Hematopoietic multipotent progenitor cell treated with erythropoietin and hydrocortisone succinate and interleukin-3 and kit ligand, for 15 days (in vitro differentiated cells): ENCODE measurements around the gene ARHGAP22.

Experiments used
- DNase-seq: peaks from one replicate; pipeline ENCODE4 v3.0.0-alpha.2; 2015; ENCODE audit warnings: low spot score

Gene ARHGAP22

DNA sequence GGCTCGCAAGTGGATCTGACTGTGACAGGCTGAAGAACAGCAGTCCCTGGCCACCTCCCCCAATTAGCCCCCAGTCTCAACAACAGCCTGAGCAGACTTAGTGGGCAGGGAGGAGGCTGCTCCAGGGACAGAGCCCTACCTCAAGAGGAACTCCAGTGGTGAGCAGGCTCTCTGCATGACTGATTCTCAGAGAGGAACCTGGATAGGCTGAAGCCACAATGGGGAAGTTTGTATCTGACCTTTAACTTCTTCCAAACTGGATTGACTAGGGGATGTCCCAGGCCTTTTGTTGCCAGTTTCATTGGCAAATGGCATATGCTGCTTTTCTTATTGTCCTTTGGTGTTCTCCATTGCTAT, 93.0 kb downstream of the ARHGAP22 start:
- DNase-seq = no peak

DNA sequence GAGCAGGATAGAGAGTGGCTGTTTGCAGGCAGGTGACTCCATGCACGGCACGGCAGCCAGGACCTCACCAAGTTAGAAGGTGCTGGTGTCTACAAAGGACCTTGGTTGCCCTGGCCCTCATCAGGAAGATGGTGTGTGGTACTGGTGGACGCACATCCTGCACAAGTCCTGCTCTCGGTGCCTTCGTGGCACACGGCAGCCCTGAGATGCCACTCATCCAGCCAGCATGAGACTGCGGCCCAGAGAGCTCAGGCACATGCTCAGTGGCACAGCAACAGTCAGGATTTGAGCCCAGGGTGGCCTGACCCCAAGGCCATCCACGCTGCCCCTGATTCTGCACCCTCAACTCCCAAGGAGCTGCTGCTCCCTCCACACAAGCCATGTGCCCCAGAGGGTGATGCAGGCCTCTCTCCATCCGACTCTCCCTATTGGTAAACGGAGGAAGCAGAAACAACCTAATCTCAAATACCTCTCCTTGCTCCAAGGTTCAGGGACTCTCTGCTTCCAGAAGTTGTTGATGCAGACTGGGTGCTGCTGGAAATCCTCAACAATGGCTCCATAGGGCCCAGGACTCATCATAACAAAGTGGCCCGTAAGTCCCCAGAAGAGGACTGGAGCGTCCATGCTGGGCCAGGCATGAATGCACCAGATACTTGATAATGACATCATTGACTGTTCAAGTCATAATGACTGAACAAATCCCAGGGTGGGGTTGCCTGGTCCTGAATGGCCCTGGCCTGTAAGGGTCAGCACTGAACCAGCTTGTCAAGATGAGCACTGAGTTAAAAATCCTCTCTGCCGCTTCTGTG, 93.6 kb downstream of the ARHGAP22 start:
- no peak for DNase-seq

DNA sequence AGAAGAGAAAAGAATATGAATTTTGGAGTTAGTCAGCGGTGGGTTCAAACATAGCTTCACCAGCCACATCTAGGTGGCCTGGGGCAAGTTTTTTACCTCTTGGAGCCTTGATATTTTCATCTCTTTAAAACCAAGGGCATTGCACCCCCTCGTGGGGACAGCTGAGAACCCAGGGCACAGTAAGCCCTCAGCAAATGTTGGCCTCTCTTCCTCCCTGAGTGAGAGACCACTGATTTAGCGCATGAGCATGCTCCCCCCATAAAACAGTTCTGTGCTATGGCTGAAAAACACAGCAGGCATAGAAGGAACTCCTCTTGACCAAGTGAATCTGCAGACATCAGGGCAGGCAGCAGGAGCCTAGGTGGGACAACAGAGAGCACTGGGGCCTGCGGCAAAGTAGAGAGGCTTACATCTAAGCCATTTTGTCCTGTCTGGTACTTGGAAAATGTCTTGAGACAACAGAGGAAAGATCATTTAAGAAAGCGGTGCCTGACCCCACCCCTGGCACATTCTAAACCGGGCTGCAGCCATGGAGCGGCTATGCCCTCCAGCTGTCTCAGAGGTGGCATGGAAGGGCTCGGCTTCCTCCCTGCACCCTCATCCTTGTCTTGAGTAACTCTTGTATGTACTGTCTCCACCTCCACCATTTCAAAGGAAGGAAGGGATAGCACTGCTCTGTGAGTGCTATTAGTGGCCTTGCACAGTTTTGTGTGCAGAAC, 94.7 kb downstream of the ARHGAP22 start:
- no peak for DNase-seq

DNA sequence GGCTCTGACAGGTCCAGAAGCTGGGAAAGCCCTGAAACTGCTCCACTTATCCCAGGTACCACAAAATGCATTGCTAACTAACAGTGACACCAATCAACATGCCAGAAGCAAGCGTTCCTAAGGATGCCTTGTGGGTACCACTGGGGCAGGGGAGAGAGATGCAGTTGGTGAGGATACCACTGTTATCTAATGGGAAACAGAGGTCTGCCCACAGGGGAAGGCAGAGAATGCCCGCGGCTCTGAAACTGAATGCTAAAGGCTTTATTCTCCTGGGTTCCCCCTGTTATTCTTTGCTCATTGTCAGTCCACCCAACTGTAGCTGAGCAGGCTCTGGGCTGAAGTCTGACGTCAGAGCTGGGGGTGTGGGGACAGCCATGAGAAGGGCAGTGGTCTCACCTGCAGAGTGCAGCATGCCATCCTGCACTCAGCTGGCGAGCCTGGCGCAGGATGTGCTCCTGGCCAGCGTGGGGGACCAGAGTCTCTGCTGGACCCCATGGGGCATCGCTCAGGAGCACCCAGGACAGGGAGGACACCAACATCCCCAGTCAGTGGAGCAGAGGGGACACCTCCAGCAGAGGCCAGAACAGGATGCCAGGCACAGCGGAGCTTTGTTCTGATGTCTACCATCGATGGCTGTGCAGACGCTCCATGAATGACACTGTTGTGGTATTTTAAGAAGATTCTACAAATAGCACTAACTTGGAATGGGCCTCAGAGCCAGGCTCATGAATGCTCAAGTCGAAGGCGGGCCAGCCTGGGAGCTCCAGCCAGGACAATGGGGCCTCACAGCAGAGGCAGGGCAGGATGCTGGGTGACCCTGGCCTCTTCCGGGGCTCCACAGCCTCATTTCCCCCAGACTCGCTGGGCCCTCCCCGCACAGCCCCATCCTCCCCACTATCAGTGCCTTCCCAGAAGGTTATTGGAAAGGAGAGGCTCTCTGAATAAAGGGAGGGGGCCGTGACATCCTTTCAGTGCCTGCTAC, 95.8 kb downstream of the ARHGAP22 start:
- DNase-seq = no peak

DNA sequence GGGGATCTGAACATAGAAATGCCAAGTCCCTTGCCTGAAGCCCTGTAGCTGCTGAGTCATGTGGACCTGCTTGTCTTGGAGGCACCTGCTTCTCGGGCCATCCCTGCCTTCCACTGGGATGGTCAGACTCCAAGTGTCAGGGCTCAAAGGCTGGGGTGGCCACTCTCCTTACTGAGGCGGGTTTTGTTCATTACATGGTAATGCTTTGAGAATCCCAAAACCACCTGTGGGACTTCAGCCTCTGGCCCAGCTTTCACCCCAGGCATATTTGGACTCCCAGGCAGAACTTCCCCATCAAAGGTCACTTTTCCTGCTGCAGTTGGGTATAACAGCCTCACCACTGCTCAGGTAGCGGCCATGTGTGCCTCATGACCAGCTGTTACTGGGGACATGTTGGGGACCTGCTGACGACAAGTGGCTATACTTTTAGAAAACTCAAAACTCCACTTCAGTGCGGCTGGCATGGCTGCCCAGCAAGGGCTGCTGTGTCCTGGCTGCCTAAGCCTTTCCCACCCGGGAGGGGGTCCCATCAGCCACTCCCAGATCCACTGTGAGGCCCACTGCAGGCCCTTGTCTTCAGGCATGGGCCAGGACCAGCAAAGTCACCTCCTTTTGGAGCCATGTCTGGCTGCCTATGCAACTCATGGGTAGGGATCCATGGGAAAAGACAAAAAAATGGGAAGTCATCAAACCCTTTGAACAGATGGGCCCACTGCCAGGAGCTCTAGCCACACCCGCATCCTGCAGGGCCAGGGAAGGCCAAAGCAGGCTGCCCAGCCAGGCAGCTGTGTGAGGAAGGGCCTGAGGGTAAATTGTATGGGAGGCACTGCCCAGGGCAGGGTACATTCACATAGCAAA, 96.7 kb downstream of the ARHGAP22 start:
- no peak for DNase-seq

DNA sequence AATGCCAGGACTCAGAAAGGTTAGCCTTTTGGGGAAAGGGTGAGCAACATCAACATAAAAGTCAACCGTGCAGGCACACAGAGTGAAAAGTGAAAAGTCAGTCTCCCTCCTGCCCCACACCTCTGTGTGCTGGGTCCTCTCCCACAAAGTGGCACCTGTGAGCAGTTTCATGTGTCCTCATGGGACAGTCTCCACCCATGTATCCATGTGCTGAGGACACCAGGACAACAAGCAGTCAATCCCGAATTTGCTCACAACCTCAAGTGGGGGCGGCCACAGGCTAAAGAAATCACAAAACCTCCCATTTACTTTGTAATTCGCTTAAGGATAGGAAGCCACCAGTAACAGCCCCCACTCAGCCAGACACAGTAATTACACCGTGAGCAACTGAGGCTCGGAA, 97.4 kb downstream of the ARHGAP22 start:
- DNase-seq = no peak

DNA sequence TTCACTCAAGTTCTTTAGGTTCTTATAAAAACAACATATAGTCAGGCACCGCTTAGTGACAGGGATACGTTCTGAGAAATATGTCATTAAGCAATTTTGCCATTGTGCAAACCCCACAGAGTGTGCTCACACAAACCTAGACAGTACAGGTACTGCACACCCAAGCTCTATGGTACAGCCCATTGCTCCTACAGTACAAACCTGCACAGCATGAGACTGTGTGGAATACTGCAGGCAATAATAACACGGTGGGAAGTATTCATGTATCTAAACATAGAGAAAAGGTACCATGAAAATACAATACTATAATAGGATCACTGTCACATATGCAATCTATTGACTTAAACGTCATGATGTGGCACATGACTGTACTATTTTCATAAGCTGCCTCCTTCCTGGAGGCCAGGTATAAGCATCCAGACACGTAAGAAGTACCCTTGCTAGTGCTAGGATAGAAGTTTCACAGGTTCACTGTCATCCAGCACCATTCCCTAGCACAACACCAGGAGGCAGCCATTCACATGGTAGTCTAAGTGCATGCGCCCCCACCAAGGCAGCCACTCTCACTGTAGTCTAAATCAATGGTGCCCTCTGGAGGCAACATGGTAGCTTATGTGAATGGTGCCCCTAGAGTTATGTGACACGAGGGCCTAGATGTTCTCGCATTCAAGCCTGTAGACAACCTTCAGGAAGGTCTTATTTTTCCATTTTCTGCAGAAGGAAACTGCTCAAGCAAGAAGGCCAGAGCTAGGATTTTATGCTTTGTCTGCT, 98.5 kb downstream of the ARHGAP22 start:
- peak; percentile 63 for DNase-seq

DNA sequence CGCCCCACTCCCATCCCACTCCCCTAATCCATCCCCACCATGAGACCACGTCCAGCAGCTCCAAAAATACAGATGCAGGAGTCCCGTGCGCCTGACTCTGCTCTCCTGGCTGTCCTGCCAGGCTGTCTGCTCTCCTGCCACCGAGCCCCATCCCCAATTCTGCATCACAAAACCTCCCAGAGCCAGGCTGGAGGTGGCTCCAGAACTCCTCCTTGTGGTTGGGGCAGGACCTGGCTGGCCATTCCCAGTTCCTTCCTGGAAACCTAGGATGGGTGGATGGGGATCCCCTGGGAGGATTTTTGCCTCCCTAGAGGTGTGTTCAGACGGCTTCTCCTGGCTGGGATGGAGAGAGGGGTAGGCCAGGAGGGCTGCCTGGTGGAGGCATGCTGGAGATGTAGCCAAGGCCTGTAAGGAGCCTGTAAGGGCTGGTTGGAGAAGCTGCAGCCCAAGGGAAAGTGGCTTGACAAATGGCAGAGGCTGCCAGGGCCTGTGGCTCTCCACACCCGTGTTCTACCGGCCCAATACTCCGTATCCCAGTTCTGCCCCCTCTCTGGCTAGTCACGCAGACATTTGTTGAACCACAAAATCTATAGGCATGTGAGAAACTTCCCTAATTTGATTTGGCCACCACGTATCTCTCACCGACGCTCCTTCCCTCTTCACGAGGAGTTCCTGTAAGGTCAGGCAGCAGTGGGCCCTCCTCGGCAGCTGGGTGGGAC, 99.3 kb downstream of the ARHGAP22 start:
- no peak for DNase-seq

DNA sequence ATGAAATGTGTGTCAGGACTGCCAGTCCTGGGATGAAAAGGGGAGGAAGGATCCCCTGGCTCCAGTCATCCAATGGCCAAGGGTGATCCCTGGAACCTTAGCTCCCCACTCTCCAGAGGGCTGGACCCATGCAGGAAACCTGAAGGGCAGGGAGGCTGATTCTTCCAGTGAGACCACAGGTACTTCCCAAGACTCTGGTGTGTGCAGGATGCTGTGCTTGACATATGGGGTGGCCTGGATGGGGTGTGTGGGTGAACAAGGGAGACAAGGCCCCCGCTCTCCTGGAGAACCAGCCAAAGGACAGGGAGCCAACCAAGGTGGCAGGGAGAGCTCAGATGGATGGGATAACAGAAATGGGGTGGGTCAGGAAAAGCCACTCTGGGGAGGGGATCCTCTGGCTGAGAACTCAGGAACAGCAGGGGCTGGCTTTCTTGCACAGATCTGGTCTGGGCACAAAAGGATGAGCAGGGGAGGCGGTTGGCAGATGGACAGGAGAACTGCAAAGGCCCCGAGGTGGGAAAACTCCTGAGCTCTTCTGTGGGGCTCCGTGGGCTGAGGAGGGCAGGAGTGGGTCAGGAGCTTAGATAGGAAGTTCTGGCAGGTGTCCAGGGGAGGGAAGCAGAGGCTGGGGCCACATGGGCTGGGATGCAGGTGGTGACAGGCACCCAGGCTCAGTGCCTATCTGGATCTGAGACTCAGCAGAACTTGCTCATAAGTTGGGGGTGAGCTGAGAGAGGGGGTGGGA, 100.6 kb downstream of the ARHGAP22 start:
- DNase-seq = no peak

DNA sequence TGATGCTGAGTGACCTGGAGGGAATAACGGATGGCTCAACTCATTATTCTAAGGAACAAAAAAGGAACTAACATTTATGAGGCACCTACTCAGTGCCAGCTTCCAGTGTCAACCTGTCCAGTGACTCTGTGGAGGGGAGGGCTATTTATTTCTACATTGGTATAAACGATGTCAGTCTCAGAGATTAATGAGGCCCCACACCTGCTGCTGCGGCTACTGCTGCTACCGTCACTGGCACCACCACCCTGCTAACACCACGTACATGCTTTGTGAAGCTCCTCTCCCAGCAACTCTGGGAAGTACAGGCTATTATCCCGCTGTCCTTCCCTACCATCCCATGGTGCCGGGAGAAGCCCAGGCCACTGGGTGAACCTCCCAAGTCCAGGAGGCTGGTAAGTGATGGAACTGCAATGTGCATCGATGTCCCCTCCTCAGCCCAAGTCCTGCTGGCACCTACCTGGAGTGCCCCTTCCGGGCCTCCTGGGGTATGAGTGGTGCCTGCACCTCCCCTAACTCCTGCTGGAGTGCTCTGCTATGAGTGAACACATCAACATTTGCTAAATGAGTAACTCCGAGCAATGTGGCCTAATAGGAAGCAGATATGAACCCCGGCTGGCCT, 101.5 kb downstream of the ARHGAP22 start:
- DNase-seq = no peak

DNA sequence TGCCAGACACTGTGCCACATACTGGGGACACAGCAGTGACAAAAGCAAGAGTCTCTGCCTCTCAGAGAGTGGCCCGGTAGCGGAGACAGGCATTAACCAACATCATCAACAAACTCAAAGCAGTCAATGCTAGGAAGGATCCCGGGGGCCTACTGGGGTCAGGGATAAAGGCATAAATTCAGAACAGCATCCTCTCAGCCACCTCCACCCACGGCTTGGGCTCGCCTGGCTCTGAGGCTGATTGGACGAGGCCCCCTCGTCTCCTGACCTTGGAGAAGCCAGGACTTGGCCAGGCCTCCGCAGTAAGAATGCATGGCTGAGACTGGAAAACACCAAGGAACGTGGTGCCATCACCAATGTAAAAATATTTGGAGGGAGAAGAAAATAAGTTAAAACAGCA, 102.1 kb downstream of the ARHGAP22 start:
- DNase-seq = no peak

DNA sequence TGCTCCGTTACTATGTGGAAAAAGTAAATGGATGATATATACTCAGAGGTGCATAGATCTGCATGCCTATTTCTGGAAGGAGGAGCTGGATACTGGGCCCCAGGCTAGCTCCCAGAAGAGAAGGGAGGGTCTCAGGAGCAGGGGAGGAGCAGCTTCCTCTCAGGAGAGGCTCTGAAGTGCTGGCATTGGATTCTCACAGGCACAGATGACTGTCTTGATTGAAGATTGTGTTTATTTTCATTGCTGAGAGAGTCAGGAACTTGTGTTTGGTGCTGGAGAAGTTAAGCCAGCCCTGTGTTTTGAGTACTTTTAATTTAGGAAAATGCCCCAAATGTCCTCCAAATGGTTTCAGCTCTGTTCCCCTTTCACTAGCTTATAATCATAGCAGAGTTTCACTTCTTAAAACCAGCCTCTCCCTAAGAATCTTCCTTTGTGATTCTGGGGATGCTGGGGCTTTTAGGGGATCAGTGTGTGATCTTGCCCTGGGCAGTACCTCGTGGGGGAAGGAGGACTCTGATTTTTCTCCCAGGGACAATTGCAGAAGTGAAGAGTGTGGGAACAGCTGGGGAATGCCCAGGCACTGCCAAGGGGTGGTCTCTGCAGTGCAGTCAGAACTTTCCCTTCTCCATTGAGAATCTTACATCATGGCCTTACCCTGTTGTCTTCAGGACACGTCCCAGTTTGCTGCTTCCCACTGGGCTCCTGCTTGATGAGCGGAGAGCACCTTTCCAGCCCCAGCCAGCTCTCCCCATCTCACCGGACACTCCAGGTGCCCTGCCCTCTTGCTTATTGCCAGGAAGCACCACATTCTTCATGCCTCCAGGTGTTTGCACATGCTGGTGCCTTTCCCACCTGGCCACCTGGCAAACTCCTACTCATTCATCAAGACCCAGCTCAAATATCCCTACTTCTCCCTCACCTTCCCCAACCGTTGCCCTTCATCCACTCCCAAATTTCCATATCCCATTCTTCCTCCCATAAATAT, 102.8 kb downstream of the ARHGAP22 start:
- DNase-seq = no peak

DNA sequence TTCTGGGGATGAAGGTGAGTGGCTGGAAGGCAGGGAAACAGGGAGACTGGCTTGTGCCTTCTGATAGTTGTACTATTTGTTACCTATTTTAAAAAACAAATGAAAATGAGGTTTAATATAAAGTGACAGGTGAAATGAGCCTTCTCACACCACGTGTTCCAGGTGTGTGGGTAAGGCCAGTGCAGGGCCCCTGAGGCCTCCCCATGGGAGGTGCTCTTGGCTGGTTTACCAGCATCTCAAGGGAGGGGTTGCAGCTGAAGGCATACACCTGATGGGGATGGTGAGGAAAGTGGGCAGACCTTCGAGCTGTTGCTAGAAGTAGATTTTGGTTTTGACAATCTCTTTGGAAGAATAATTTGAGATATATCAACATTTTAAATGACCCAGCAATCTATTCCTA, 103.6 kb downstream of the ARHGAP22 start:
- DNase-seq = no peak

DNA sequence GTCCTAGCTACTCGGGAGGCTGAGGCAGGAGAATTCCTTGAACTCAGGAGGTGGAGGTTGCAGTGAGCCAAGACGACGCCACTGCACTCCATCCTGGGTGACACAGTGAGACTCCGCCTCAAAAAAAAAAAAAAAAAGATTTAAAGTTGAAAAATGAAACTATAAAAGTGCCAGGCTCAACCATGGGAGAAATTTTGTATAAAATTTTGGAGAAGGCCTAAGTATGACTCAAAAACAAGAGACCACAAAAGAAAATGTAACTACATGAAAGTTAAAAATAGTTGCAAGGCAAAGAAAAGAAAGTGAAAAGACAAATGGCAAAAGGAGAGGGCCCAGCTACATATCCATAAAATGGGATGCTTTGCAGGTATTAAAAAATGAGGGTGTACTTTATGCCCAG, 104.1 kb downstream of the ARHGAP22 start:
- no peak for DNase-seq

DNA sequence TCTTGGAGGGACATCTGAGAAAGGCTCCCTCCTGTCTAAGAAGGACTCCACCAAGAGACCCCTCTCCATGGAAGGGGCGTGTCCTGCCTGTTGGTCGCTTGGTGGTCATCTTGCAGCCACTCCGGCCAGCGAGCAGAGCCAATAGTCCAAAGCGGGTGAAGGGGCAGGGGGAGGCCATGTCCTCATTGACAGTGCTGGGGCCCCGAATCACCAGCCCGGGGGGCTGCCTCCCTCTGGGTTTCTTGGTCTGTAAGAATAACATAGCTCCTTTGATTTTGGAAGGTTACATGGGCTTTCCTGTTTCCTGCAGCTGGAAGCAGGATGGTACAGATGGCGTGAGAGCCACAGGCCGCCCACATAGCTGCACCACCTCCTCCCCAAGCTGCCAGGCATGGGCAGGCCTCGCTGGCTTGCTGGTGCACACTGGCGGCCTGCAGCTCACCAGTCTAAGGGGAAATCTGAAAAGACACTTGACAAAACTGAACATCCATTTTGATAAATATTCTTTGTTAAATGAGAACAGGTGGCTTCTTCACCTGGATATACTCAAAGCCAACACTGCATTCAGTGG, 105.8 kb downstream of the ARHGAP22 start:
- no peak for DNase-seq

DNA sequence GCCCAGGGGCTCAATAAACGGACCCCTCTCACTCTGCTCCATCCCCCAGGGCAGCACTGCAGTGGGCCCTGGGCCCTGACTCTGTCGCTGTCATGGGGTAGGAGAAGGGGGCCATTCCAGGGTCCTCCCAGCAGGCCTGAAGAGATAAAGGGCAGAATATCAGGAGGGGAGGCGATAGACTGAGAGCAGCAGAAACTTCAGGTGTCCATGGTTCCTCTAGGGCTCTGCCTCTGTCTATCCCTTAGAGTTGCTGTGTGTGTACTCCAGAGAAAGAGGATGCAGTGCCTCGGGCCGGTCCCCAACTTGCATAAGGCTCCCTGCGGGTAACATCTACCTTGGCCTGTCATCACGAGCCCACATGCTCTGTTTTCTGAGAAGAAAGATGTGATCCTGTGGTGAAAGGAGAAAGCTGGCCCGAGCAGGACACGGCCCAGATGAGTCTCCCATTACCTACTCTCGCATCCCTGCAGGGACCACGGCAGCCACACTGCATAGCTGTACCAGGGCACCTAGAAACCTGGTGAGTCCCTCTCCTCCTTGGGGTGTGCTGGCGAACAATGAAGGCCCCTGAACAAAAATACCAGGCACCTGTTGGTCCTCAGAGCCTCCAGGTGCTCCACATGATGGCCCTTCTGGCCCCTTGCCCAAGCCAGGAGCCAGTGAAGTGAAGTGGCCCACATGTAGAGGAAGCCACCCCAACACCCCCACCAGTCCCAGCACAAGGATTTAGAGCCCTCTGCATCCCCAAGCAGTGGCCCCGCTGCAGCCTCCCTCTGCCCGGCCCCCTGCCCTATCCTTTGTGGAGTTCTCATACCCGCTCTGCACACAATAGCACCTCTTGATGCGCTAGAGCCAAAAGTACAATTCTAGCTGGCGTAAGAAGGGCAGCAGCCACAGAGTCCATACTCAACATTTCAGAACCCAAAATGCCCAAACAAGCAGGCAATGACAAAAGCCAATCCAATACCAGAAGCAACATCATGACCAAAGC, 106.8 kb downstream of the ARHGAP22 start:
- DNase-seq = no peak
